Esophagus squamous epithelium (tissue), 4 donors: ENCODE results near the gene PARL.

ENCODE experiments used
- CTCF ChIP-seq, 6 experiments: fragments of 450-650 bp in 4 of 6; fragments of 200-600 bp in 2 of 6; sonication (generic) in 2 of 6; IDR thresholded peaks; one replicate each; pipeline ENCODE4 v1.5.1; 2016 to 2019; ENCODE audit warnings: antibody characterized with exemption in 6 of 6, mild to moderate bottlenecking in 4 of 6, moderate library complexity in 4 of 6
- POLR2A ChIP-seq, 4 donors: fragments of 450-650 bp; IDR thresholded peaks; one replicate each; pipeline ENCODE4 v1.6.1; 2017; ENCODE audit warnings: antibody characterized with exemption in 4 of 4, mild to moderate bottlenecking in 4 of 4, moderate library complexity in 3 of 4

GRCh38 chr3:183930086-183930485 lies 45.4 kb upstream of the PARL start:
- no peak for TF ChIP-seq POLR2A (IDR thresholded peaks at IDR 0.05)
- no peak for TF ChIP-seq CTCF (IDR thresholded peaks at IDR 0.05)
